Gastroesophageal sphincter (tissue), 4 donors: Measurements from ENCODE around the gene IP6K2. TPM values are rescaled to one million over a fixed set of nuclear protein-coding genes. Genes with fewer than 3 reads are reported as not detected.
A peak's percentile ranks its signal among the peaks of the same experiment; 100 is the strongest.

Experiments used
- ATAC-seq: fragments of 150-250 bp; one replicate; pipeline ENCODE4 v1.9.1; 2016; ENCODE audit warnings: mild to moderate bottlenecking, moderate library complexity
- H3K27ac ChIP-seq, 4 donors: fragments of 200-600 bp; sonication (generic) in 3 of 4; 1 replicate in 3 of 4; 2 replicates in 1 of 4; pipeline ENCODE4 v1.5.1; 2016 to 2019
- H3K27me3 ChIP-seq: fragments of 200-600 bp; sonication (generic); one replicate; pipeline ENCODE4 v1.5.1; 2019
- H3K36me3 ChIP-seq, 2 donors: fragments of 200-600 bp; sonication (generic); one replicate each; pipeline ENCODE4 v1.5.1; 2019; ENCODE audit warnings: control low read depth in 1 of 2
- H3K4me1 ChIP-seq, 3 donors: fragments of 200-600 bp; sonication (generic); 1 replicate in 2 of 3; 2 replicates in 1 of 3; pipeline ENCODE4 v1.5.1; 2016 to 2019; ENCODE audit warnings: control low read depth in 2 of 3
- H3K4me3 ChIP-seq, 2 donors: fragments of 200-600 bp; sonication (generic); one replicate each; pipeline ENCODE4 v1.5.1; 2019; ENCODE audit warnings: mild to moderate bottlenecking in 1 of 2, moderate library complexity in 1 of 2
- H3K9me3 ChIP-seq, 3 donors: fragments of 200-600 bp; sonication (generic); one replicate each; pipeline ENCODE4 v1.5.1; 2017 to 2019; ENCODE audit warnings: control low read depth in 2 of 3
- EP300 ChIP-seq: sonication (generic); formaldehyde crosslinking; IDR thresholded peaks from one replicate; pipeline ENCODE4 v1.6.1; 2017; ENCODE audit warnings: antibody characterized with exemption, mild to moderate bottlenecking
- POLR2A ChIP-seq, 2 donors: fragments of 450-650 bp; IDR thresholded peaks; one replicate each; pipeline ENCODE4 v1.6.1; 2017; ENCODE audit warnings: antibody characterized with exemption in 2 of 2, mild to moderate bottlenecking in 2 of 2, moderate library complexity in 1 of 2
- POLR2AphosphoS5 ChIP-seq: sonication (generic); formaldehyde crosslinking; IDR thresholded peaks from one replicate; pipeline ENCODE4 v1.6.1; 2017; ENCODE audit warnings: antibody characterized with exemption
- WGBS, 2 donors: methylation state at CpG; one replicate each; pipeline ENCODE4 v1.1.5; 2018; ENCODE audit warnings: low coverage in 1 of 2; 5-methylcytosine and 5-hydroxymethylcytosine counted together
- total RNA-seq, 4 donors: library from RNA; depleted of rRNA; stranded (reverse); fragments of >200 nt; gene quantifications; one replicate each; pipeline ENCODE4 v1.1.0, GENCODE V29; 2016
- TF ChIP-seq, protein P1 (sequence below), 4 experiments: fragments of 200-600 bp in 2 of 4; fragments of 450-650 bp in 2 of 4; sonication (generic) in 1 of 4; IDR thresholded peaks; one replicate each; pipeline ENCODE4 v1.5.1; 2017 to 2019; ENCODE audit warnings: antibody characterized with exemption in 4 of 4, mild to moderate bottlenecking in 2 of 4, moderate library complexity in 2 of 4

Gene IP6K2
- total RNA-seq, 4 donors from 2014 or later = 44.5 to 52.8 (median 48.1) TPM

DNA sequence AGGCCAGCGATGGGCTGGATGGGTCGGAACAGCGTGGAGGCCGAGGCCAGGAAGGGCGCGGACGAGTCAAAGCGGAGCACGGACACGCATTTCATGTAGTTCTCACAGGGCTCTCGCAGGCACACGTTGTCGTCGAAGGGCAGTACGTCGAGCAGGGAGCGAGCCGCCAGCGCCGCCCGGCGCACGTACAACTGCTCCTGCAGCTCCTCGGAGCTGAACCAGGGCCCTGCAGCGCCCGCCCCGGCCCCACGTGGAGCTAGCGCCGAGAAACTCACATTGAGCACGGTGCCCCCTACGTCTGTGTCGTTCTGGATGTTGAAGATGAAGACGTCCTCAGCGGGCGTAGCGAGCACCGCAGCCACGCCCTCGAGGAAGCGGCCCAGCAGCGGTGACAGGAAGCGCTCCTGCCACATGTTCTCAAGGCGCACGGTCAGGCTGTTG is 60.2 kb downstream of the IP6K2 start:
- H3K4me1 ChIP-seq = peaks cover 0 to 30% (median 12%) of the 10 kb centered on the region in 3 donors
- peak overlapping the region in 3 of 4 donors; percentile 80 to 88 (median 82) for H3K27ac ChIP-seq
- H3K9me3 ChIP-seq = no peaks in the 10 kb centered on the region
- H3K27me3 ChIP-seq = peaks cover 35% of the 10 kb centered on the region
- TF ChIP-seq POLR2AphosphoS5 (no peak), EP300 (no peak)
- TF ChIP-seq, protein P1, sequence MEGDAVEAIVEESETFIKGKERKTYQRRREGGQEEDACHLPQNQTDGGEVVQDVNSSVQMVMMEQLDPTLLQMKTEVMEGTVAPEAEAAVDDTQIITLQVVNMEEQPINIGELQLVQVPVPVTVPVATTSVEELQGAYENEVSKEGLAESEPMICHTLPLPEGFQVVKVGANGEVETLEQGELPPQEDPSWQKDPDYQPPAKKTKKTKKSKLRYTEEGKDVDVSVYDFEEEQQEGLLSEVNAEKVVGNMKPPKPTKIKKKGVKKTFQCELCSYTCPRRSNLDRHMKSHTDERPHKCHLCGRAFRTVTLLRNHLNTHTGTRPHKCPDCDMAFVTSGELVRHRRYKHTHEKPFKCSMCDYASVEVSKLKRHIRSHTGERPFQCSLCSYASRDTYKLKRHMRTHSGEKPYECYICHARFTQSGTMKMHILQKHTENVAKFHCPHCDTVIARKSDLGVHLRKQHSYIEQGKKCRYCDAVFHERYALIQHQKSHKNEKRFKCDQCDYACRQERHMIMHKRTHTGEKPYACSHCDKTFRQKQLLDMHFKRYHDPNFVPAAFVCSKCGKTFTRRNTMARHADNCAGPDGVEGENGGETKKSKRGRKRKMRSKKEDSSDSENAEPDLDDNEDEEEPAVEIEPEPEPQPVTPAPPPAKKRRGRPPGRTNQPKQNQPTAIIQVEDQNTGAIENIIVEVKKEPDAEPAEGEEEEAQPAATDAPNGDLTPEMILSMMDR (IDR thresholded peaks at IDR 0.05) = no peak
- no CpG with 5 or more reads among the region's 45 CpGs for WGBS, 2 donors
- H3K4me3 ChIP-seq = peak overlapping the region; percentile 39 to 70
- H3K36me3 ChIP-seq = no peaks in the 10 kb centered on the region
- no peak for ATAC-seq

DNA sequence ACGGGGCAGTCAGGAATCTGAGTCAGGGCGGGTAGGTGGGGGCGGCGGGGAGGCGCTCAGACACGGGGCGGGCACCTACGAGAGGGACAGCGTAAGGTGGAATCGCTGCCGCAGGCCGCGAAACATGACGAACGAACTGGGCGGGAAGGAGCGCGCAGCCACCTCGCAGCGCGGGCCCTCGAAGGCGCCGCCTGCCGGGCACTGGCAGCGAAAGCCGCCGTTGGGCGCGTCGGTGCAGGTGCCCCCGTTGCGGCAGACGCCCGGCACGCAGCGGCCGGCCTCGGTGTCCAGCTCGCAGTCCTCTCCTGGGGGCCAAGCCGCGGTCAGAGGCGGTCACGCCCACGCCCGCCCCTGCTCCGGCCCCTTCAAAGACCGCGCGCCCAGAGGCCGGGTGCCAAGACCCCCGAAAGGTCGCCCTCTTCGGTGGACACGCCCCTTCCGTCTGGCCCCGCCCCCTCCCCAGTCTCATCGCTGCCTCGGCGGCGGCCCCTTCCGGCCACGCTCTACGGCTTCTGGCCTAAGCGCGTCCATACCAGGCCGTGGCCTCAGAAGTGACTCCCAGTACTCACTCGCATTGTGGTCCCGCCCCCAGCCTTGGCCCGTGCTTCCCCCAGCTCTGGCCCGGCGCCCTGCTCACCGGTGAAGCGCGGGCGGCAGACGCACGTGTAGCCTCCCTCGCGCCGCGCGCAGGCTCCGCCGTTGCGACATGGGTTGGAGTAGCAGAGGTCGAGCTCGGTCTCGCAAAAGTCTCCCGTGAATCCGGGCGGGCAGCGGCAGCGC is 60.8 kb downstream of the IP6K2 start:
- Histone ChIP-seq H3K27ac (peak overlapping the region in 3 of 4 donors; percentile 80 to 88 (median 82)), H3K9me3 (no peaks in the 10 kb centered on the region), H3K4me3 (peak overlapping the region; percentile 39 to 70), H3K4me1 (peaks cover 0 to 24% (median 10%) of the 10 kb centered on the region in 3 donors), H3K27me3 (peaks cover 29% of the 10 kb centered on the region), H3K36me3 (no peaks in the 10 kb centered on the region)
- peak; percentile 36 for TF ChIP-seq POLR2AphosphoS5
- TF ChIP-seq EP300 = no peak
- TF ChIP-seq POLR2A (IDR thresholded peaks at IDR 0.05) = no peak
- TF ChIP-seq, protein P1 (IDR thresholded peaks at IDR 0.05) = peak in 3 of 4 experiments; percentile 76 to 87 (median 79)
- peak; percentile 90 for ATAC-seq
- no CpG with 5 or more reads among the region's 94 CpGs for WGBS, 2 donors

DNA sequence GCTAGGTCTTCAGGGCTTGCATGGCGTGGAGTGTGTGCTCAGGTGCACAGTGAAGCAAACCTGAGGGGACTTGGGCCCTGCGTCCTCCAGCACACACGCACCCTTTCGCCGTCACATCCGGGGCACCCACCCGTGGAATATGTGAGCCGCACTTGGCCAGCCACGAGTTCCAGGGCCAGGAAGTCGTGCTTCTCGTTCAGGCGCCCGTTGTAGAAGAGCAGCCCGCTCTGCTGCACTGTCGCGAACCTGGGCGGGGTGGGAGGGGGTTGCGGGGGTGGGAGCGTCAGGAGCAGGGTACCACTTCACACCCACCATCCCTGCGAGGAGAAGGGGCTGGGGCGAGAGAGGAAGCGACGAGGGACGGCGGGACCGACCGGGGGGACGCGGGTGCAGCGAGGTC is 61.4 kb downstream of the IP6K2 start:
- no CpG with 5 or more reads among the region's 30 CpGs for WGBS, 2 donors
- TF ChIP-seq, protein P1 (IDR thresholded peaks at IDR 0.05) = no peak
- TF ChIP-seq EP300 (no peak), POLR2AphosphoS5 (no peak), POLR2A (IDR thresholded peaks at IDR 0.05) (no peak)
- Histone ChIP-seq H3K9me3 (no peaks in the 10 kb centered on the region), H3K36me3 (no peaks in the 10 kb centered on the region), H3K4me3 (peak overlapping the region; percentile 39 to 70), H3K4me1 (peaks cover 0 to 20% (median 8%) of the 10 kb centered on the region in 3 donors), H3K27ac (peak overlapping the region in 3 of 4 donors; percentile 80 to 88 (median 82)), H3K27me3 (peaks cover 23% of the 10 kb centered on the region)
- no peak for ATAC-seq

DNA sequence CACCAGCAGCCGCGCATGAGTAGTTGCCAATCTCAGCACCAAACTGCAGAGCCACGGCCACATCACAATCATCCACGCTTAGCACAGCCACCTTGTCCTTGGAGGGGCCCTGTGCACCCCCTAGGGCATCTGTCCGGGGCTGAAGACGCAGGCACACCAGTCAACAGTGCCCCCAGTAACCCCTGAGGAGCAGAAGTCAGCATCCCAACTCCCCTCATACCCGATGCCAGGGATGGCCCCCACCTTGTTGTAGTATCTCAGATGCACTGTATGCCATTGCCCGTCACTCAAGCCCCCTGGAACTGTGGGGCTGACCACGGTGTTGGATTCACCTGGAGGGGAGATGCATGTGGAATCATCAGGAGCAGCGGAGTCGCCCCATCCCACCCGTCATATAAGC is 62.0 kb downstream of the IP6K2 start:
- Histone ChIP-seq H3K4me3 (no peak overlapping the region), H3K9me3 (no peaks in the 10 kb centered on the region), H3K4me1 (peaks cover 0 to 20% (median 8%) of the 10 kb centered on the region in 3 donors), H3K36me3 (no peaks in the 10 kb centered on the region), H3K27me3 (peaks cover 17% of the 10 kb centered on the region), H3K27ac (peak overlapping the region in 2 of 4 donors; percentile 80 to 88)
- WGBS, 2 donors = 91% methylated on average over 4 of the region's 12 CpGs; no CpG with 5 or more reads in 1 of the 2 donors
- ATAC-seq = no peak
- no peak for TF ChIP-seq EP300
- no peak for TF ChIP-seq POLR2AphosphoS5
- no peak for TF ChIP-seq POLR2A (IDR thresholded peaks at IDR 0.05)
- TF ChIP-seq, protein P1 (IDR thresholded peaks at IDR 0.05) = no peak
